ENCODE measurements around the gene KREMEN1.

GRCh38 chr22:29139965-29140782 lies 67.3 kb downstream of the KREMEN1 start:
- TF ChIP-seq ETV6 (CRISPR knock-in tag; IDR thresholded peaks at IDR 0.05) (no peak), CTCF (IDR thresholded peaks at IDR 0.05) (no peak)

Measured in WTC11 (cell line).